ENCODE results near the gene RBM34.

GRCh38 chr1:235136111-235136510 lies 24.9 kb downstream of the RBM34 start:
- TF ChIP-seq, protein P1, sequence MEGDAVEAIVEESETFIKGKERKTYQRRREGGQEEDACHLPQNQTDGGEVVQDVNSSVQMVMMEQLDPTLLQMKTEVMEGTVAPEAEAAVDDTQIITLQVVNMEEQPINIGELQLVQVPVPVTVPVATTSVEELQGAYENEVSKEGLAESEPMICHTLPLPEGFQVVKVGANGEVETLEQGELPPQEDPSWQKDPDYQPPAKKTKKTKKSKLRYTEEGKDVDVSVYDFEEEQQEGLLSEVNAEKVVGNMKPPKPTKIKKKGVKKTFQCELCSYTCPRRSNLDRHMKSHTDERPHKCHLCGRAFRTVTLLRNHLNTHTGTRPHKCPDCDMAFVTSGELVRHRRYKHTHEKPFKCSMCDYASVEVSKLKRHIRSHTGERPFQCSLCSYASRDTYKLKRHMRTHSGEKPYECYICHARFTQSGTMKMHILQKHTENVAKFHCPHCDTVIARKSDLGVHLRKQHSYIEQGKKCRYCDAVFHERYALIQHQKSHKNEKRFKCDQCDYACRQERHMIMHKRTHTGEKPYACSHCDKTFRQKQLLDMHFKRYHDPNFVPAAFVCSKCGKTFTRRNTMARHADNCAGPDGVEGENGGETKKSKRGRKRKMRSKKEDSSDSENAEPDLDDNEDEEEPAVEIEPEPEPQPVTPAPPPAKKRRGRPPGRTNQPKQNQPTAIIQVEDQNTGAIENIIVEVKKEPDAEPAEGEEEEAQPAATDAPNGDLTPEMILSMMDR (IDR thresholded peaks at IDR 0.05) = no peak
- TF ChIP-seq POLR2A (IDR thresholded peaks at IDR 0.05) = no peak

Measured in lower leg skin (tissue), 3 donors.